MM.1S (cell line): ENCODE data around the gene POLR2M.

Experiments
- DNase-seq: peaks from one replicate; pipeline ENCODE4 v3.0.0-alpha.2; 2015
- H2AFZ ChIP-seq: fragments of 300-600 bp; sonication (generic); 2 replicates; pipeline ENCODE4 v1.6.0; 2016; ENCODE audit warnings: antibody characterized with exemption, low read length
- H3F3A ChIP-seq: fragments of 300-600 bp; sonication (generic); 2 replicates; pipeline ENCODE4 v1.6.1; 2016; ENCODE audit warnings: mild to moderate bottlenecking, antibody characterized with exemption, low read length, moderate library complexity, mixed read lengths; ENCODE audit not compliant: insufficient read depth
- H3K27ac ChIP-seq: fragments of 300-600 bp; sonication (generic); 2 replicates; pipeline ENCODE4 v1.5.1; 2016; ENCODE audit warnings: mild to moderate bottlenecking, low read length
- H3K27me3 ChIP-seq: fragments of 300-600 bp; sonication (generic); replicated peaks from 2 replicates; pipeline ENCODE4 v1.6.0; 2016; ENCODE audit warnings: low read length; ENCODE audit not compliant: insufficient read depth
- H3K36me3 ChIP-seq: fragments of 300-600 bp; sonication (generic); replicated peaks from 2 replicates; pipeline ENCODE4 v1.6.1; 2016; ENCODE audit warnings: mild to moderate bottlenecking, low read length, mixed read lengths; ENCODE audit not compliant: insufficient read depth
- H3K4me1 ChIP-seq: fragments of 300-600 bp; sonication (generic); 2 replicates; pipeline ENCODE4 v1.6.1; 2016; ENCODE audit warnings: low read length, mixed read lengths
- H3K4me2 ChIP-seq: fragments of 300-600 bp; sonication (generic); 2 replicates; pipeline ENCODE4 v1.6.0; 2016; ENCODE audit warnings: low read depth, low read length
- H3K4me3 ChIP-seq: fragments of 300-600 bp; sonication (generic); 2 replicates; pipeline ENCODE4 v1.5.1; 2016; ENCODE audit warnings: low read length, mixed read lengths
- H3K79me2 ChIP-seq: fragments of 300-600 bp; sonication (generic); 2 replicates; pipeline ENCODE4 v1.6.1; 2016; ENCODE audit warnings: mixed run types, low read length, mixed read lengths
- H3K9ac ChIP-seq: fragments of 300-600 bp; sonication (generic); 2 replicates; pipeline ENCODE4 v1.6.1; 2016; ENCODE audit warnings: low read length, mixed read lengths
- H3K9me2 ChIP-seq: fragments of 300-600 bp; sonication (generic); replicated peaks from 2 replicates; pipeline ENCODE4 v1.6.1; 2016; ENCODE audit warnings: mild to moderate bottlenecking, low read length, mixed read lengths; ENCODE audit not compliant: insufficient read depth
- H3K9me3 ChIP-seq: fragments of 300-600 bp; sonication (generic); replicated peaks from 2 replicates; pipeline ENCODE4 v1.6.1; 2016; ENCODE audit warnings: mild to moderate bottlenecking, low read length, mixed read lengths; ENCODE audit not compliant: insufficient read depth
- H4K20me1 ChIP-seq: fragments of 300-600 bp; sonication (generic); 2 replicates; pipeline ENCODE4 v1.6.1; 2016; ENCODE audit warnings: mild to moderate bottlenecking, low read length, moderate library complexity, mixed read lengths; ENCODE audit not compliant: insufficient read depth
- CTCF ChIP-seq: fragments of 300-600 bp; sonication (generic); IDR thresholded peaks from 2 replicates; pipeline ENCODE4 v1.5.1; 2016; ENCODE audit warnings: antibody characterized with exemption, low read length, mixed read lengths
- EZH2 ChIP-seq: fragments of 300-600 bp; sonication (generic); optimal IDR thresholded peaks from 2 replicates; pipeline ENCODE3; 2017; ENCODE audit warnings: low read depth, mild to moderate bottlenecking, antibody characterized with exemption, low read length, mixed read lengths
- EZH2phosphoT487 ChIP-seq: fragments of 300-600 bp; sonication (generic); IDR thresholded peaks from 2 replicates; pipeline ENCODE4 v1.6.1; 2018; ENCODE audit warnings: antibody characterized with exemption, low read length

Gene POLR2M

GRCh38 chr15:57746786-57747185, 40.3 kb downstream of the POLR2M start:
- H2AFZ ChIP-seq = no peak overlapping the region
- no peaks in the 10 kb centered on the region for H3F3A ChIP-seq
- no peaks in the 10 kb centered on the region for H4K20me1 ChIP-seq
- H3K9me2 ChIP-seq = no peaks in the 10 kb centered on the region
- TF ChIP-seq EZH2phosphoT487 = no peak
- no peak for TF ChIP-seq EZH2
- TF ChIP-seq CTCF = no peak
- no peaks in the 10 kb centered on the region for H3K27me3 ChIP-seq
- H3K9me3 ChIP-seq = no peaks in the 10 kb centered on the region
- no peak overlapping the region for H3K4me3 ChIP-seq
- no peak for DNase-seq
- H3K9ac ChIP-seq = no peak overlapping the region
- no peaks in the 10 kb centered on the region for H3K4me1 ChIP-seq
- H3K27ac ChIP-seq = no peak overlapping the region
- no peaks in the 10 kb centered on the region for H3K79me2 ChIP-seq
- no peak overlapping the region for H3K4me2 ChIP-seq
- no peaks in the 10 kb centered on the region for H3K36me3 ChIP-seq

GRCh38 chr15:57747206-57747896, 40.8 kb downstream of the POLR2M start:
- H2AFZ ChIP-seq = no peak overlapping the region
- H4K20me1 ChIP-seq = no peaks in the 10 kb centered on the region
- H3K4me3 ChIP-seq = no peak overlapping the region
- H3K9me3 ChIP-seq = no peaks in the 10 kb centered on the region
- H3K4me1 ChIP-seq = no peaks in the 10 kb centered on the region
- no peaks in the 10 kb centered on the region for H3K27me3 ChIP-seq
- H3K9me2 ChIP-seq = no peaks in the 10 kb centered on the region
- no peak overlapping the region for H3K9ac ChIP-seq
- H3K79me2 ChIP-seq = no peaks in the 10 kb centered on the region
- TF ChIP-seq EZH2phosphoT487 (no peak), EZH2 (no peak), CTCF (no peak)
- no peak overlapping the region for H3K27ac ChIP-seq
- no peak for DNase-seq
- H3K4me2 ChIP-seq = no peak overlapping the region
- no peaks in the 10 kb centered on the region for H3K36me3 ChIP-seq
- no peaks in the 10 kb centered on the region for H3F3A ChIP-seq

GRCh38 chr15:57751177-57751800, 44.8 kb downstream of the POLR2M start:
- H3F3A ChIP-seq = no peaks in the 10 kb centered on the region
- H4K20me1 ChIP-seq = no peaks in the 10 kb centered on the region
- no peaks in the 10 kb centered on the region for H3K9me2 ChIP-seq
- no peak overlapping the region for H3K27ac ChIP-seq
- no peak overlapping the region for H3K9ac ChIP-seq
- no peaks in the 10 kb centered on the region for H3K9me3 ChIP-seq
- no peak overlapping the region for H3K4me3 ChIP-seq
- no peak overlapping the region for H3K4me2 ChIP-seq
- no peaks in the 10 kb centered on the region for H3K79me2 ChIP-seq
- peak; percentile 27 for DNase-seq
- TF ChIP-seq CTCF (peak; percentile 59), EZH2phosphoT487 (no peak), EZH2 (no peak)
- H2AFZ ChIP-seq = no peak overlapping the region
- no peaks in the 10 kb centered on the region for H3K36me3 ChIP-seq
- H3K27me3 ChIP-seq = no peaks in the 10 kb centered on the region
- no peaks in the 10 kb centered on the region for H3K4me1 ChIP-seq
